Neuronal stem cell (in vitro differentiated cells): ENCODE data around the gene CDS1.

Experiments
- DNase-seq: peaks from one replicate; pipeline ENCODE4 v3.0.0-alpha.2; 2013; ENCODE audit warnings: low spot score
- H2AFZ ChIP-seq: one replicate; pipeline ENCODE4 v1.6.1; 2013; ENCODE audit warnings: mild to moderate bottlenecking, low read length, inconsistent platforms
- H2AK5ac ChIP-seq: 2 replicates; pipeline ENCODE4 v1.6.1; 2013; ENCODE audit warnings: low read depth, mild to moderate bottlenecking, inconsistent platforms, low read length, moderate library complexity, mixed read lengths
- H2BK120ac ChIP-seq: 2 replicates; pipeline ENCODE4 v1.6.1; 2013; ENCODE audit warnings: low read depth, mild to moderate bottlenecking, inconsistent platforms, low read length, moderate library complexity, mixed read lengths
- H2BK12ac ChIP-seq: one replicate; pipeline ENCODE4 v1.6.1; 2013; ENCODE audit warnings: low read length, inconsistent platforms
- H2BK15ac ChIP-seq: 2 replicates; pipeline ENCODE4 v1.6.1; 2013; ENCODE audit warnings: mild to moderate bottlenecking, low read length, inconsistent platforms, mixed read lengths
- H2BK5ac ChIP-seq: one replicate; pipeline ENCODE4 v1.6.1; 2013; ENCODE audit warnings: inconsistent platforms, mild to moderate bottlenecking, low read length, moderate library complexity
- H3K14ac ChIP-seq: one replicate; pipeline ENCODE4 v1.6.1; 2013; ENCODE audit warnings: low read length, inconsistent platforms
- H3K18ac ChIP-seq: 2 replicates; pipeline ENCODE4 v1.6.1; 2013; ENCODE audit warnings: low read length, inconsistent platforms
- H3K23ac ChIP-seq: 2 replicates; pipeline ENCODE4 v1.6.1; 2013; ENCODE audit warnings: low read depth, mild to moderate bottlenecking, mixed read lengths, low read length, inconsistent platforms; ENCODE audit not compliant: poor library complexity
- H3K27ac ChIP-seq: replicated peaks from 3 replicates; pipeline ENCODE4 v1.5.1; 2013; ENCODE audit warnings: low read length, inconsistent platforms
- H3K27me3 ChIP-seq, 3 experiments: 2 replicates each; pipeline ENCODE4 v1.6.1; 2013; ENCODE audit warnings: low read length in 3 of 3, mild to moderate bottlenecking in 2 of 3, inconsistent platforms in 1 of 3, low read depth in 1 of 3, mixed read lengths in 1 of 3, moderate library complexity in 1 of 3; ENCODE audit not compliant: control insufficient read depth in 3 of 3, insufficient read depth in 3 of 3
- H3K36me3 ChIP-seq, 2 donors: replicated peaks in 1 of 2; 2 replicates each; pipeline ENCODE4 v1.6.1; 2013; ENCODE audit warnings: low read length in 2 of 2; ENCODE audit not compliant: control insufficient read depth in 2 of 2, insufficient read depth in 2 of 2
- H3K4ac ChIP-seq: 2 replicates; pipeline ENCODE4 v1.6.1; 2013; ENCODE audit warnings: inconsistent platforms, mild to moderate bottlenecking, low read length, moderate library complexity
- H3K4me1 ChIP-seq, 2 donors: 1 replicate in 1 of 2; 2 replicates in 1 of 2; pipeline ENCODE4 v1.6.1; 2013; ENCODE audit warnings: low read length in 2 of 2, low read depth in 1 of 2; ENCODE audit not compliant: control insufficient read depth in 2 of 2, insufficient read depth in 1 of 2
- H3K4me2 ChIP-seq: one replicate; pipeline ENCODE4 v1.6.1; 2013; ENCODE audit warnings: mild to moderate bottlenecking, low read length, inconsistent platforms; ENCODE audit not compliant: insufficient read depth, poor library complexity, severe bottlenecking
- H3K4me3 ChIP-seq, 2 donors: 2 replicates each; pipeline ENCODE4 v1.5.1; 2013; ENCODE audit warnings: low read length in 2 of 2, mild to moderate bottlenecking in 2 of 2, inconsistent platforms in 1 of 2, moderate library complexity in 1 of 2
- H3K79me1 ChIP-seq: one replicate; pipeline ENCODE4 v1.6.1; 2013; ENCODE audit warnings: low read depth, mild to moderate bottlenecking, inconsistent platforms, low read length, moderate library complexity
- H3K9ac ChIP-seq: one replicate; pipeline ENCODE4 v1.6.1; 2013; ENCODE audit warnings: mild to moderate bottlenecking, low read depth, low read length, inconsistent platforms; ENCODE audit not compliant: poor library complexity
- H3K9me3 ChIP-seq, 2 donors: replicated peaks in 1 of 2; 2 replicates each; pipeline versions ENCODE3 to v1.6.1; 2013; ENCODE audit warnings: low read length in 2 of 2, mild to moderate bottlenecking in 2 of 2, inconsistent platforms in 1 of 2, low read depth in 1 of 2, mixed read lengths in 1 of 2, moderate library complexity in 1 of 2; ENCODE audit not compliant: control insufficient read depth in 2 of 2, insufficient read depth in 1 of 2
- H4K8ac ChIP-seq: one replicate; pipeline ENCODE4 v1.6.1; 2013; ENCODE audit warnings: low read depth, mild to moderate bottlenecking, inconsistent platforms, low read length, moderate library complexity
- H4K91ac ChIP-seq: one replicate; pipeline ENCODE4 v1.6.1; 2013; ENCODE audit warnings: low read length, low read depth, mild to moderate bottlenecking, inconsistent platforms; ENCODE audit not compliant: poor library complexity
- WGBS, 2 donors: extraction: QIAGEN DNeasy Blood & Tissue Kit; methylation state at CpG; one replicate each; pipeline ENCODE4 v1.1.7; 2013; ENCODE audit warnings: missing lambda C conversion rate in 2 of 2, mixed read lengths in 1 of 2; ENCODE audit not compliant: insufficient read length in 2 of 2, insufficient replicate concordance in 1 of 2; ENCODE audit errors: extremely low coverage in 2 of 2; 5-methylcytosine and 5-hydroxymethylcytosine counted together

The CDS1 gene

DNA sequence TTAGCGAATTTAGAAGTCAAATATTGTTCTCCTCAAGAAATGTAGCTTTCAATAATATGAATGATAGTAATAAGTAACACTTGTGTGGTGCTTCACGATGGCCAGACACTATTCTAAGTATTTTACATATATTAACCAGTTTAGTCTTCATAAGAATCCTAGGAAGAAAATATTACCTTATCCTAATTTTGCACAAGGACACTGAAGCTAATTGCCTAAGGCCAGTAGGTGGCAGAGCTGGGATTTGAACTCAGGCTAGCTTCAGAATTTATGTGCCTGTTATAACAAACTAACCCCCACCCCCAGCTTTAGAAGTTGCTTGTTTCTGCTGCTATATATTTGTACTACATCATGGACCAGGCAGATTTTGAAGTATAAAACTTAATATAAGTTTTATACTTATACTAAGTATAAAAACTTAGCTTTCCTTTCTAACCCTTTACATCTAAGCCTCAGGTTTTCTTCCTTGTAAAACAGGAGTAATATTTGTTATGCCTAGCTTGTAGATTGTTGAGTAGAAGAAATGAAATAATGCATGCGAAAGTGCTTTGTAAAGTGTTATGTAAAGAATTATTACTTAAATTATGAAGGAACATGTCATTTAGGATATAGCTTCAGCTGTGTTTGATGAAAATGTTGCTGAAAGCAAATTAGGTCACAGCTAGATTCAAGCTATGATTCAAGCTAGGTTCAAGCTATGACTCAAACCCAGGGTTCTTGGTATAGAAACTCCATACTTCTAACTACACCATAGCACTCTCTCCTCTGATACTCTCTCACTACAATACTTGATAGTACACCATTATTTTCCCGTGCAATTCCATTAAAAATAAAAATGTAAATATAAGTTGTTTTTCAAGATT, 4.2 kb upstream of the CDS1 start:
- no peaks in the 10 kb centered on the region for H3K36me3 ChIP-seq
- no peak overlapping the region for H2BK5ac ChIP-seq
- H2BK15ac ChIP-seq, result no peak overlapping the region
- H2AK5ac ChIP-seq, result no peak overlapping the region
- H3K14ac ChIP-seq, result no peak overlapping the region
- H3K4me3 ChIP-seq, result no peak overlapping the region
- no peak overlapping the region for H3K9ac ChIP-seq
- H4K91ac ChIP-seq, result no peak overlapping the region
- no peak for DNase-seq
- WGBS, 2 donors, result 100% methylated on average over 1 of the region's 4 CpGs; no CpG with 5 or more reads in 1 of the 2 donors
- no peak overlapping the region for H2AFZ ChIP-seq
- H3K4me1 ChIP-seq, result peaks cover 8 to 14% of the 10 kb centered on the region in 2 donors
- H3K27me3 ChIP-seq, result peaks cover 4 to 22% (median 14%) of the 10 kb centered on the region in 3 experiments
- no peak overlapping the region for H3K4me2 ChIP-seq
- H3K18ac ChIP-seq, result no peak overlapping the region
- H3K23ac ChIP-seq, result no peak overlapping the region
- H3K79me1 ChIP-seq, result no peaks in the 10 kb centered on the region
- no peak overlapping the region for H3K4ac ChIP-seq
- no peak overlapping the region for H3K27ac ChIP-seq
- H3K9me3 ChIP-seq, result no peaks in the 10 kb centered on the region
- H2BK120ac ChIP-seq, result no peak overlapping the region
- H2BK12ac ChIP-seq, result no peak overlapping the region
- H4K8ac ChIP-seq, result no peak overlapping the region

DNA sequence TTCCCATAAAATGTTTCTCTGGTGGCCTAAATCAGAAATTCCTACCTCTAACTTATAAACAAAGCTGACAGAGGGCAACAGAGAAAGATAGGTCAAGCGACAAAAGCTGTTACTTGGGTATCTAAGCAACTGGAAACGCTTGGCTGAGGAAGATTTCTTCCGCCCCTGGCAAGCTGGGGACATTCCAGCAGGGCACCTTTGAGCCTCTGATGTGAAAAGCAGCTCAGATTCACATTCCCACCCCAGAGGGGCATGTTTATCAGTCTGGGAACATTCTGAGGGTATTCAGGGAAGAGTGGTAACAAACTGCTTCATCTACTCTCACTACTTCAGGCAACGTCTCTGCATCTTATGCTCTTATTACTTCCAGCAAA, 3.5 kb upstream of the CDS1 start:
- no peak overlapping the region for H3K27ac ChIP-seq
- no CpG with 5 or more reads among the region's 4 CpGs for WGBS, 2 donors

DNA sequence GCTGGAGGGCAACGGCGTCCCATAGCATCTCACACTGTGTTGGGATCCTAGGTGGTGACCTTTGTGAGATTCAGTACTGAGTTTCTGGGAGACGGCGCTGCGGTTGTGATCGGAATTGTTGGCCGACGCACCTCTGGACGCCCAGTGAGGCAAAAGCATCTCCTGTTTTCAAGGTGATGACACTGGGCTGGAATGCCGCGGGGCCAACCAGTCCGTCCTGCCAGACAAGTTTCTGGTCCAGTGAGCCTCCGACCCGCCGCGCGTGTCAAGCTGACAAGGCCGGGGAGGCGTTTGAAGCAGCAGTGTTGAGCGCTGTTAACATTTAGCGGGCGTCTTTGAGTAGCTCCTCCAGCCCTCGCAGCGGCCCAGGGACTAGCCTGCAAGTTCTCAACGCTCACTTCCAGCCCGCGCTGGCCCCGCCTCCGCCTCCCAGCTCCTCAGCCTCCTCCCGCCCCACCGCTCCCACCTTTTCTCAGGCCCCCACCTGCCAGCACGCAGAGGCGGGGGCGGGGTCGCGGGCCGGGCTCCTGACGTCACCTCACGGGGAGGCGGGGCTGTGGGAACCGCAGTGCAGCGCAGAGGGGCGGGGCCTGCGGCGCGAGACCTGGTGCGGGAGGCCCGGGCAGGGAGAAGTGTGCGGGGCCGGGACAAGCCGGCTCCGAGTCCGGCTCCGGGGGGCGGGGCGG, 482 bp upstream of the CDS1 start:
- peaks cover 4 to 55% (median 24%) of the 10 kb centered on the region in 3 experiments for H3K27me3 ChIP-seq
- H4K91ac ChIP-seq, result no peak overlapping the region
- H3K9ac ChIP-seq, result peak overlapping the region; percentile 38
- H3K23ac ChIP-seq, result no peak overlapping the region
- no peak overlapping the region for H2AK5ac ChIP-seq
- DNase-seq, result peak; percentile 94
- no peak overlapping the region for H2BK120ac ChIP-seq
- H3K27ac ChIP-seq, result no peak overlapping the region
- H3K4me1 ChIP-seq, result peaks cover 8 to 14% of the 10 kb centered on the region in 2 donors
- H3K4me3 ChIP-seq, result peak overlapping the region; percentile 58 to 97
- WGBS, 2 donors, result no CpG with 5 or more reads among the region's 56 CpGs
- H3K14ac ChIP-seq, result no peak overlapping the region
- no peak overlapping the region for H2BK5ac ChIP-seq
- H3K36me3 ChIP-seq, result no peaks in the 10 kb centered on the region
- H4K8ac ChIP-seq, result no peak overlapping the region
- H2BK12ac ChIP-seq, result no peak overlapping the region
- no peaks in the 10 kb centered on the region for H3K9me3 ChIP-seq
- no peaks in the 10 kb centered on the region for H3K79me1 ChIP-seq
- H2AFZ ChIP-seq, result peak overlapping the region; percentile 93
- no peak overlapping the region for H2BK15ac ChIP-seq
- peak overlapping the region; percentile 97 for H3K4me2 ChIP-seq
- H3K4ac ChIP-seq, result no peak overlapping the region
- peak overlapping the region; percentile 90 for H3K18ac ChIP-seq

More for the DNA sequence above, 3.5 kb upstream of the CDS1 start:
- no peak overlapping the region for H4K8ac ChIP-seq
- DNase-seq, result no peak
- no peak overlapping the region for H2BK12ac ChIP-seq
- no peak overlapping the region for H3K9ac ChIP-seq
- no peaks in the 10 kb centered on the region for H3K9me3 ChIP-seq
- peaks cover 4 to 28% (median 20%) of the 10 kb centered on the region in 3 experiments for H3K27me3 ChIP-seq
- no peak overlapping the region for H3K18ac ChIP-seq
- no peak overlapping the region for H2BK15ac ChIP-seq
- no peak overlapping the region for H4K91ac ChIP-seq
- no peak overlapping the region for H2BK5ac ChIP-seq
- no peak overlapping the region for H3K4me2 ChIP-seq
- H3K4me3 ChIP-seq, result no peak overlapping the region
- no peak overlapping the region for H3K4ac ChIP-seq
- no peaks in the 10 kb centered on the region for H3K79me1 ChIP-seq
- peaks cover 8 to 14% of the 10 kb centered on the region in 2 donors for H3K4me1 ChIP-seq
- peak overlapping the region; percentile 37 for H2AFZ ChIP-seq
- no peak overlapping the region for H2BK120ac ChIP-seq
- H3K23ac ChIP-seq, result no peak overlapping the region
- no peaks in the 10 kb centered on the region for H3K36me3 ChIP-seq
- H3K14ac ChIP-seq, result no peak overlapping the region
- H2AK5ac ChIP-seq, result no peak overlapping the region

DNA sequence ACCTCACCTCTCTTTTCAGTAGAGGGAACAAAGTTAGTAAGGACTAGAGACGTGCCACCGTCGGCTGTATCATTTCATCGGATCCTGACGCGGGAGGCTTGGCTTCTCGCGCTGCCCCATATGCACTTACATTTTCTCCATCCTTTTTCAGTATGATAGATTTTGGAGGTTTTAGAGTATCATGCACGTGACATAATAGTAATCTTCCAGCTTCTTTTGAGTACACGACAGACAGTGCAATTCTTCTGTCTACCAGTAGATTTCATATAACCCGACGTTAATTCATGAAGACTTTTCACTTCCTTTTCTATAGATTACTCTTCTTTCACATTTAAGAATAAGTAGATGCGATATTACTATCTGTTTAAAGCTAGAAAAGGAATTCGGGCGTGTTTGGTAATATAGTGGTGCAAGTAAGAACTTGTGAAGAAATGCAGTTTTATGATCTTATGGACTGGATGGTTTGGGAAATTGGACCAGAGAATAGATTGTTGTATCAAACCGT, 1.0 kb downstream of the CDS1 start:
- H3K27me3 ChIP-seq, result peaks cover 4 to 57% (median 24%) of the 10 kb centered on the region in 3 experiments
- peak overlapping the region; percentile 58 to 97 for H3K4me3 ChIP-seq
- peak overlapping the region; percentile 93 for H2AFZ ChIP-seq
- H3K4ac ChIP-seq, result no peak overlapping the region
- peaks cover 8 to 13% of the 10 kb centered on the region in 2 donors for H3K4me1 ChIP-seq
- H3K79me1 ChIP-seq, result no peaks in the 10 kb centered on the region
- no peak overlapping the region for H3K18ac ChIP-seq
- no peak overlapping the region for H4K8ac ChIP-seq
- no peak overlapping the region for H4K91ac ChIP-seq
- no CpG with 5 or more reads among the region's 16 CpGs for WGBS, 2 donors
- peak overlapping the region; percentile 97 for H3K4me2 ChIP-seq
- H3K14ac ChIP-seq, result no peak overlapping the region
- H2BK120ac ChIP-seq, result peak overlapping the region; percentile 47
- no peaks in the 10 kb centered on the region for H3K9me3 ChIP-seq
- H2BK15ac ChIP-seq, result no peak overlapping the region
- H3K27ac ChIP-seq, result no peak overlapping the region
- H2AK5ac ChIP-seq, result no peak overlapping the region
- H2BK12ac ChIP-seq, result no peak overlapping the region
- no peak overlapping the region for H3K9ac ChIP-seq
- H3K23ac ChIP-seq, result peak overlapping the region; percentile 69
- no peak for DNase-seq
- H2BK5ac ChIP-seq, result no peak overlapping the region
- H3K36me3 ChIP-seq, result no peaks in the 10 kb centered on the region
